ENCODE results near the gene C4orf36.

- TF ChIP-seq YY1 (IDR thresholded peaks at IDR 0.05; ENCODE audit: insufficient read depth, insufficient read length), result no peak
- no peak for TF ChIP-seq SUZ12 (IDR thresholded peaks at IDR 0.05; ENCODE audit: extremely low read depth, insufficient read depth, insufficient read length)
- TF ChIP-seq ZNF274 (IDR thresholded peaks at IDR 0.05; ENCODE audit: low read depth, low read length), result no peak
Measured at GRCh38 chr4:86940920-86941460, 48.8 kb upstream of the C4orf36 start.

Data from NT2/D1 (cell line).